Subcutaneous adipose tissue (tissue), 4 donors: ENCODE data around the gene ICA1. TPM values are rescaled to one million over a fixed set of nuclear protein-coding genes. Genes with fewer than 3 reads are reported as not detected.

Experiments
- total RNA-seq, 4 donors: library from RNA; depleted of rRNA; stranded (reverse); fragments of >200 nt; gene quantifications; one replicate each; pipeline ENCODE4 v1.1.0, GENCODE V29; 2016
- TF ChIP-seq, protein P1 (sequence below): fragments of 450-650 bp; IDR thresholded peaks from one replicate; pipeline ENCODE4 v1.5.1; 2016; ENCODE audit warnings: low read depth, mild to moderate bottlenecking, control low read depth, antibody characterized with exemption, moderate library complexity

The ICA1 gene
- total RNA-seq, 4 donors from 2014 or later, result 20.9 to 55.4 (median 34.3) TPM

DNA sequence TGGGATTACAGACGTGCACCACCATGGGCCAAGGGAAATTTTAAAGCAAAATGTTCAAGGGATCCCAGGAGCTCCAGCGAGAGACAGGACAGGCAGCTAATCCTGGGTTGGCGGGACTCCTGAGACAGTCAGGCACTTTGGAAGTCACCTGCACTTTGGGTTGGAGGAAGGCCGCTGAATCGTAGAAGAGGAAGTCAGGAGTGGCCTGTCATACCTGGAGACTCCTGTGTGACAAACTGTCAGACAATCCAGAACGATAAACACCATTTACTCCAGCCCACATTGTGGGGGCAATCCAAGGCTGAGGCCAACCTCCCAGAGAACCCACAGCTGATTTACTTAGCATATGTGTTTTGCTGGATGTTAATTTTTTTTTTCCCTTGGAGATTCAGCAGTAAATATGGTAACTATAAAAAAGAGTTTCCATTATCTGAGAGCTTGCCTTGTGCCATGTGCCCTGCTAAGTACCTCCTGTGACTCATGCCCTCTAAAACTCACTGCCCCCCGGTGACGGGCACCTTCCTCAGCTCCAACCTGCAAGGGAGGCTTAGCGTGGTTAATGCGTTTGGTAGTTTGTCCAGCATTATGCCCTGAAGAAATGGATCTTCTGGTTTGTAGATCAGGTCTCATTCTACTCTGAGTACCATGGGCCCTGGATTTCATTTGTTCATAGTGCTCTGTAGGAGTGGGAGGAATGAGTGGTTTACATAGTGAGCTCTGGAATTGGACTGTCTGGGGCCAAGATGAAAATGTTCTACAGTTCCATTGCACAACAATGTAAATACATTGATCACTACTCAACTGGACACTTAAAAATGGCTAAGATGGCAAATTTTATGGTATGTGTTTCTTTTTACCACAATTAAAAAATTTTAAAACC, 50.9 kb downstream of the ICA1 start:
- TF ChIP-seq, protein P1, sequence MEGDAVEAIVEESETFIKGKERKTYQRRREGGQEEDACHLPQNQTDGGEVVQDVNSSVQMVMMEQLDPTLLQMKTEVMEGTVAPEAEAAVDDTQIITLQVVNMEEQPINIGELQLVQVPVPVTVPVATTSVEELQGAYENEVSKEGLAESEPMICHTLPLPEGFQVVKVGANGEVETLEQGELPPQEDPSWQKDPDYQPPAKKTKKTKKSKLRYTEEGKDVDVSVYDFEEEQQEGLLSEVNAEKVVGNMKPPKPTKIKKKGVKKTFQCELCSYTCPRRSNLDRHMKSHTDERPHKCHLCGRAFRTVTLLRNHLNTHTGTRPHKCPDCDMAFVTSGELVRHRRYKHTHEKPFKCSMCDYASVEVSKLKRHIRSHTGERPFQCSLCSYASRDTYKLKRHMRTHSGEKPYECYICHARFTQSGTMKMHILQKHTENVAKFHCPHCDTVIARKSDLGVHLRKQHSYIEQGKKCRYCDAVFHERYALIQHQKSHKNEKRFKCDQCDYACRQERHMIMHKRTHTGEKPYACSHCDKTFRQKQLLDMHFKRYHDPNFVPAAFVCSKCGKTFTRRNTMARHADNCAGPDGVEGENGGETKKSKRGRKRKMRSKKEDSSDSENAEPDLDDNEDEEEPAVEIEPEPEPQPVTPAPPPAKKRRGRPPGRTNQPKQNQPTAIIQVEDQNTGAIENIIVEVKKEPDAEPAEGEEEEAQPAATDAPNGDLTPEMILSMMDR, result no peak

DNA sequence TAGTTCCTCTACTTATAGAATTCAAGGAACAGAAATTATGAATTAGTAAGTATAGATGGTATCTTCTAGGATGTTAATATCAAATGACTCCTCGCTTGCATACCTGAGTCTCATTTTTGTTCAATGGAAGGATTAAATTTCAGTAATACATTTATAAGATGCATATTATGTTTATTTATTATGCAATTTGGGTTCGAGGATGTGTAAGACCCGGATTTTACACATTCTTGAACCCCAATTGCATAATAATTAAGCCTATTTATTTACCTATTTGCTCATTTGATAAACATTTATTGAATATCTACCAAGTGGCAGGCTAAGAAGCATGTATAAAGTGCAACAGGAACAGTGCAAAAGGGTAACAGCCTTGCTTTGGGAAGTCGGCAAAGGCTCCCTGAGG, 52.6 kb downstream of the ICA1 start:
- TF ChIP-seq, protein P1, result no peak

DNA sequence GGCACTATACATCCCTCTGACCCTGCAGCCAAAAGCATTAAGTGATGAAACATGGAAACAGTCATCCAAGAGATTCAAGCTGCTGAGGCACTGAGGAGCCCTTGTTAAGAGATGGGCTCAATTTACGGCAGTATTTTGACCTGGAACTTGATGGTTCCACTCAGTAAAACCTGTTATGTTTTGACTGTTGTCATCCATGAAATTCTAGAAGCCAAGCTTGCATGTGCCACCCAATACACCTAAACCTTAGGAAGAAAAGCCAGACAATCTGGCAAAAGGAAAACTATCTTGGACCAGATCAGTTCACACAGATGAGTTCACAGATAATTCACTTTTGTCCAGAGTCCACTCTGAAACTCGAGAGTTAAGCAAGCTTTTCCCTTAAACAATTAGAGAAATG, 53.2 kb downstream of the ICA1 start:
- TF ChIP-seq, protein P1, result no peak

DNA sequence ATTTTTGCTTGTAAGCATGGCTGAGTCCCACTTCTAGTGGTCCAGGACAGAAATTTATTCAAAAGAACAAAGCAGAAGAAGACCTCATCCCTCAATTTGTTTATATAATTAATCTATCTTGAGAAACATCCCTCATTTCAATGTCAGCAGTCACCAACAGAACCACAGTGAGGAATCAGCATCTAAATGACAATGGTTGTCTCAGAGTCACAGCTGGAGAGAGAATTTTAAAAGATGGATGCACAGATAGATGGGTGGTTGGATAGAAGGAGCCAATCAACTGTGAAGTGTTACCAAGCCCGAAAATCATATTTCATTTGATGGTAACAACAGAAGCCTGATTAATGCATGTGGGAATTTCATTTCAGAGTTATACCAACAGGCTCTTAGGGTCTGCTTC, 55.0 kb downstream of the ICA1 start:
- TF ChIP-seq, protein P1, result no peak

DNA sequence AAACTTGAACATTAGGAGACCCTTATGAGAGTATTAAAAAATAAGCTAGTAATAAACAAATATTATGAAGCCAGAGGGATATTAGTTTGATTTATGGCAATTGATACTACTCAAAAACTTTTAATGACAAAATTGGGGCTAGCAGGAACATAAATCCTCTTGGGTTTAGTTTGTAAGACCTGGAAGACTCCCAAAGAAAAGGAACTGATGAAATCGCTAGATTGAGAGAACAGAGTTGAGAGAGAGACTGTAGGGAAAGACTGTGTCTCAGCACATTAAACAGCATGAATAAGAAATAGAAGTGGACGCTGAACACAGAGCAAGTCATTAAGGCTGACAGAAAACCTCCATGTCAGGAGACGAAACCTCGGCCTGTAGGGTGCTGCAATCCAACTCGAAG, 56.4 kb downstream of the ICA1 start:
- TF ChIP-seq, protein P1, result no peak

DNA sequence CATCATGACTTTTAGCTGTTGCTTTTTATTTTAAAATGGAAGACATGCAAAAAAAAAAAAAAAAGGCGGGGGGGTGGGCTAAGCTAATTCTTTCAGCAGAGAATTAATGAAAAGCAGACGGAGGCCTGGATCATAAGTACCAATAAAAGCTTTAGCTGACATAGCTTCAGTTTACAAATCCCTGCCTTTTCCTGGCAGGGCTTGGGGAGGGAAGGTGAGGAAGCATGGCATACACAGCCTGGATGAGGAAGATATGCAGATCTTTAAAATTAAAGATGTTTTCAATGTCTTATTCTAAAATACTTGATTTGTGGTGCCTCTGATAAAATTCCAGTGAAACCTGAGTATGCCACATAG, 57.0 kb downstream of the ICA1 start:
- TF ChIP-seq, protein P1, result no peak

DNA sequence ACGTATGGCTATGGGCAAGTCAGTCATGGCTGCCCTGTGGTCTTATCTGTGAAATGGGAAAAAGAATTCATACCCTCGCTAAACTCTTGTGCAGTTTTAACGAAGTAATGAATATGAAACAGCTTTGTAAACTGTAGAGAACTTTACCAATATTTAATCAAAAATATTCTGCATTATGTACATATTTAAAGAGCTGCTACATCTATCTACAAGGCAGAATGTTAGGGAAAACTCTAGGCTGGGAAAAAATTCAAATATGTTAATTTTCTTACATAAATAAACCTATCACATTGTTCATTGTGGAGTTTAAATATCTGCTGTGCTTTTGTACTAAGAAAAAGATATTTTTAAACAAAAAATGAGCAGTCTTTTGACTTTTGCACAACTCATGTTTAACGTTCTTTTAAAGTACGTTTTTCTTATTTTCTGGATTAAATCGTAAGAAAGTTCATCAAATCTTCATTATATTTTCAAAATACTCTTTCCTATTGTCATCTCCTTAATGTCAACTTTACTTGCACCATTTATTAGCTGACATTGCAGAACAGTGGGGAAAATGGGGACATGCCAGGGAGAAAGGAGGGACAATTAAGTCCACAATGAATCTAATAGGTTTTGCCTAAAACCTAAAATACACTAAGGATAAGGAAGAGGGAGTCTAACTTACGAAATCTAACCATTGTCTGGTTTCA, 57.5 kb downstream of the ICA1 start:
- TF ChIP-seq, protein P1, result no peak
